PFSK-1 (cell line): ENCODE measurements around the gene INPP5D.

Source experiments
- FOXP2 ChIP-seq: optimal IDR thresholded peaks from 2 replicates; pipeline ENCODE3; 2011; ENCODE audit warnings: borderline replicate concordance, control low read depth, inconsistent platforms; ENCODE audit not compliant: insufficient read depth; ENCODE audit errors: extremely low read length, extremely low read depth
- POLR2AphosphoS5 ChIP-seq: IDR thresholded peaks from 2 replicates; pipeline ENCODE4 v1.6.1; 2012; ENCODE audit warnings: low read depth, mild to moderate bottlenecking, control low read depth, low read length, moderate library complexity
- SIN3A ChIP-seq: IDR thresholded peaks from 2 replicates; pipeline ENCODE4 v1.6.1; 2012; ENCODE audit warnings: mild to moderate bottlenecking, low read length, moderate library complexity, borderline replicate concordance; ENCODE audit not compliant: insufficient read depth
- TAF1 ChIP-seq: IDR thresholded peaks from 2 replicates; pipeline ENCODE4 v1.6.1; 2012; ENCODE audit warnings: low read length, control low read depth, borderline replicate concordance; ENCODE audit not compliant: insufficient read depth
- TF ChIP-seq, protein P1 (sequence below), 2 experiments: IDR thresholded peaks; 2 replicates each; pipeline versions ENCODE4 v1.6.1 to v1.8.0; 2011 to 2012; ENCODE audit warnings: low read depth in 2 of 2, low read length in 2 of 2, control low read depth in 1 of 2, inconsistent platforms in 1 of 2, mild to moderate bottlenecking in 1 of 2, moderate library complexity in 1 of 2; ENCODE audit not compliant: insufficient read depth in 1 of 2

The INPP5D gene

GRCh38 chr2:233048569-233049193 lies 11.5 kb upstream of the INPP5D start:
- no peak for TF ChIP-seq POLR2AphosphoS5
- no peak for TF ChIP-seq FOXP2
- no peak for TF ChIP-seq SIN3A
- TF ChIP-seq, protein P1, sequence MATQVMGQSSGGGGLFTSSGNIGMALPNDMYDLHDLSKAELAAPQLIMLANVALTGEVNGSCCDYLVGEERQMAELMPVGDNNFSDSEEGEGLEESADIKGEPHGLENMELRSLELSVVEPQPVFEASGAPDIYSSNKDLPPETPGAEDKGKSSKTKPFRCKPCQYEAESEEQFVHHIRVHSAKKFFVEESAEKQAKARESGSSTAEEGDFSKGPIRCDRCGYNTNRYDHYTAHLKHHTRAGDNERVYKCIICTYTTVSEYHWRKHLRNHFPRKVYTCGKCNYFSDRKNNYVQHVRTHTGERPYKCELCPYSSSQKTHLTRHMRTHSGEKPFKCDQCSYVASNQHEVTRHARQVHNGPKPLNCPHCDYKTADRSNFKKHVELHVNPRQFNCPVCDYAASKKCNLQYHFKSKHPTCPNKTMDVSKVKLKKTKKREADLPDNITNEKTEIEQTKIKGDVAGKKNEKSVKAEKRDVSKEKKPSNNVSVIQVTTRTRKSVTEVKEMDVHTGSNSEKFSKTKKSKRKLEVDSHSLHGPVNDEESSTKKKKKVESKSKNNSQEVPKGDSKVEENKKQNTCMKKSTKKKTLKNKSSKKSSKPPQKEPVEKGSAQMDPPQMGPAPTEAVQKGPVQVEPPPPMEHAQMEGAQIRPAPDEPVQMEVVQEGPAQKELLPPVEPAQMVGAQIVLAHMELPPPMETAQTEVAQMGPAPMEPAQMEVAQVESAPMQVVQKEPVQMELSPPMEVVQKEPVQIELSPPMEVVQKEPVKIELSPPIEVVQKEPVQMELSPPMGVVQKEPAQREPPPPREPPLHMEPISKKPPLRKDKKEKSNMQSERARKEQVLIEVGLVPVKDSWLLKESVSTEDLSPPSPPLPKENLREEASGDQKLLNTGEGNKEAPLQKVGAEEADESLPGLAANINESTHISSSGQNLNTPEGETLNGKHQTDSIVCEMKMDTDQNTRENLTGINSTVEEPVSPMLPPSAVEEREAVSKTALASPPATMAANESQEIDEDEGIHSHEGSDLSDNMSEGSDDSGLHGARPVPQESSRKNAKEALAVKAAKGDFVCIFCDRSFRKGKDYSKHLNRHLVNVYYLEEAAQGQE (IDR thresholded peaks at IDR 0.05; ENCODE audit: insufficient read depth in 1 of 2, low read depth in 2 of 2, low read length in 2 of 2): no peak
- TF ChIP-seq TAF1: no peak

DNA sequence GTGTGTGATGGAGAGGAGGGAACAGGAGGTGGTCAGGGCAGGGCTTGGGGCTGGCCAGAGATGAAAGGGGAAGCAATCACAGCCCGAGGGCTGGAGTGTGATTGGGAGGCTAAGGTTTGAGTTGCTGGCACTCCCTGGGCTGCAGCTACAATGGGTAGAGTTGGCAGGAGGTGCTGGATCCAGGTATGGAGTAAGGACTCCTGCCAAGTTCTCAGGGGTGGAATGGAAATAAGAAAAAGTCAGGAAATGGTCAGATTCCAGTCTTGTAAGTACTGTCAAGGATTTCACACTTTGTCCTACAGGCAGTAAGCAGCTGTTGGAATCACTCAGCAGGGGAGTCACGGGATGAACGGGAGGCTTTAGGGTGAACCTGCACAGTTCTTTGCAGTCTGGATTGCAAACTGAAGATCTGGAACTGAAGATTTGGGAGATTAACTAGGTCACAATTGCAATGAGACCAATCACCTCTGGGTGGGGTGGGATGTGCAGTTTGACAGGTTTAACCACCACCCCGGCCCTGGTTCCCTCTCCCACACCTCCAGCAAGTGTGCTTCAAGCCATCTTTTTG lies 10.9 kb upstream of the INPP5D start:
- TF ChIP-seq, protein P1 (IDR thresholded peaks at IDR 0.05; ENCODE audit: insufficient read depth in 1 of 2, low read depth in 2 of 2, low read length in 2 of 2): no peak
- TF ChIP-seq TAF1 (no peak), POLR2AphosphoS5 (no peak), FOXP2 (no peak), SIN3A (no peak)

DNA sequence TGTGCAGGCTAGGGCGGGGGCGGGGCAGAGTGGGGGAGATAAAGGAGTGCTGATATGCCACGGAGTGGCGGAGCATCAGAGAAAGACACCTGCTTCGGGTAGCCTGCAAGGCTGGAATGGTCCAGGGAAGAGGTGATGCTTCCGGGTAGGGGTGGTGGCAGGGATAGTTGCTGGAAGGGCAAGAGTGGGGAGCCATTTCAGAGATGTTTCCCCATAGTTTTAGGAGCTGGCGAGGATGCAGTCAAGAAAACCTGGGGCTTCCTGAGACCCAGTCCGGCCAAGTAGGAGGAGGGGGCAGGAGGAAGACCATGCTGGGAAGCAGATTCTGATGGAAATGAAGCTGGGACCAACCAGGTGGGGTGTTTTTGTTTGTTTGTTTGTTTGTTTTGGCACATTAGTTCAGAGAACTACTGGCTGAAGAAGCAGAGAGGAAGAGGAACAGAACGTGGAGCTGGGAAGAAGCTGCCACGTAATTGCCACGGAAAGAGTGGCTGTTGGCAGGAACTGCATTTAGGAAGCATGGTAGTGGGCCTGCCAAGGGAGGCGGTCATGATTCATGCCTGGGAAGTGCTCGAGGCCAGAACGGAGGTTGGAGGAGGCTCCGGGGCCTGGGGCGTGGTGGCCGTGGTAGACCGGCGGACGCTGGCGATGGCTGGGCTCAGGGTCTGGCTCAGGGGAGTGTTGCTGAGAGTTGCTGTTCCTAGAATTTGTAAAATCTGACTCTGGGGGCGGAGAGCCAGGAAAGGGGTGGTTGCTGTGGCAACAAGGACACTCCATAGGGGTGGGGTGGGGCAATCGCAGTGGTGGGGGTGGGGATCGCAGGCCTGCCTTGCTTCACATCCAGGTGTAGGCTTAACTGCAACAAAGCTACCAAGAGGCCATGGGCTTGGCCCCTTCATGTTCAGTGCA lies 8.6 kb upstream of the INPP5D start:
- TF ChIP-seq FOXP2 (peak; percentile 55), TAF1 (no peak), SIN3A (0 out of 2 replicates have a peak, but pooled peaks have one; percentile 17)

DNA sequence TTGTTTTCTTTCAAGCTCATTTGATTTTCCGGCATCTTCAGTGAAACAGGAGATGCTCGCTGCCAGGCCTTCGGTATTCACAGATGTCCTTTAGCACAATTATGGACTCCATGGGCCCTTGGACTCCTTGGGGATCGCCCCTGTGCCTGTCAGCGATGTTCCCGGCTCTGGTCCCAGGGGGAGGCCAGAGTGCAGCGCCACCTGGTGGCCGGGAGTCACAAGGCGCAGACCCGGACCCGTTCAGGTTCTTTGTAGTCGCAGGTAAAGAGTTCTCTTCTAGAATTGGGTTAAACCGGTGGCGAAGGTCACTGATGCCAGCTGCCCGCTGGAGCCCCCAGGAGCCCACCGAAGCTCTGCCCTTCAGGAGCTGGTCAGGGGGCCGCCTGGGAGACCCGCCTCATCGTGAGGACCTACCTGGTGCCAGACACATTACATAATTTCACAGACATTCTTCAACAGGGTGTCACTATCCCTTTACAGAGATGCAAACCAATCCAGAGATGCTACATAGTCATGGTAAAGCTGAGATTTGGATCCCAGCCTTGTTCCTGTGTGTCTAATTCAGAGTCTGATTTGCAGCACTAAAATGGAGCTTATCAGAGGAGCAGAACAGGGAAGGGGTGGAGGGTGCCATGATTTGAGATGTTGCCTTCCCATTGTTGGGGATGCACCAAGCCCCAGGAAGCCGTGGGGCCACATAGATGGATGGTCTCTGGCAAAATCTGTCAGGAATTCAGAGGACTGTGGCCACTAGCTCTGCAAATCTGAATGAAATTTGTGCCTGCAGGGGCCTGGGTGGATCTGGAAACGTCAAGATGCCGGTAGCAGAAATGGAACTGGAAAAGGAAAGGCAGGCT lies 6.0 kb upstream of the INPP5D start:
- no peak for TF ChIP-seq SIN3A
- TF ChIP-seq, protein P1 (IDR thresholded peaks at IDR 0.05; ENCODE audit: insufficient read depth in 1 of 2, low read depth in 2 of 2, low read length in 2 of 2): no peak
- TF ChIP-seq POLR2AphosphoS5: no peak
- TF ChIP-seq FOXP2: no peak
- no peak for TF ChIP-seq TAF1
